ENCODE measurements around the gene FGGY.
A peak's percentile ranks its signal among the peaks of the same experiment; 100 is the strongest.

Gene FGGY

GRCh38 chr1:59391212-59392179 lies 94.6 kb downstream of the FGGY start:
- peak in 2 of 3 donors; percentile 20 to 30 for DNase-seq

DNA sequence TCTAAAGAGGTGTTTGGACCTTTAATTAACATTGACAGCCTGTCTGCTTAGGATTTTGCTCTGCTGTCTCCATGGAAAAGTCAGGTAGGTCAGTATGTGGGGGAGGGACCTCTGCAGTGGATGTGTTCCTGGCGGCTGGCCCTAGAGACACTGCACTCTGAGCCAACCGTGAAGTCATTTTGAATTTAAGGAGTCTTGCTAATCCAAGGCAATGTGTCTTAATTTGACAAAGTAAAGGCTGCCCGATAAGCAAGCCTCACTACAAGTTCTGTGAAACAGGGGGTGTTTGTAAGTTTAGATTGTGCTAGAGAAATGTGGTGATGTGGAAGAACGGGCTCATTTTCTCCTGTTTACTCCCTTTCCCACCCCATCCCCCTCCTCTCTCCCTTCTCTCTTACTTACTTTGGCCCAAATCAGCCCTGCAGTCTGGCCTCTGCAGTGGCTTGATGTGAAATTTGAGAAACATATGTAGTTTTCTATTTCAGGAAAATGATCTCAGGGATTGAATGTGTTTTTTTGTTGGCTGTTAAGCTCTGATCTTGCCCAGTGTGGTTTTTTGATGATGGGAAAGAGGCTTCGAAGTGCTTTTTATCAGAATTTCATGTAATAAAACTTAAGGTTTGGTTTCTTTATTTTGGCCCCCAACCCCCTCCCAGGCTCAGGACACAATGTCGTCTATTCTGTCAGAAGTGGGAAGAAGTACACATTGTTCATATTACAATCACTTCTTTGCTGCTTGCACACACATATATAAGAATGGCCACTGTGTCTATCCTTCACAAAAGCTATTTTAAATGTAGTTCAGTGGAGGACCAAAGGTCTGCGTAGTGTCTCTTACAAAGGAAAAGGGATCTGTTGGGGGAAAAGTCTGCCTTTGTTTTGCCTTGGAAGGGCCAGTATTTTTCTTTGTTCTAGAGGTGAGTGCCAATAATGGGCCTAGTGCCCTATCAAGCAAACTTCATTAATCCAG lies 96.6 kb downstream of the FGGY start:
- no peak for DNase-seq

- DNase-seq = no peak
Observed at GRCh38 chr1:59394706-59395425, 98.0 kb downstream of the FGGY start.

- DNase-seq = no peak
Observed at GRCh38 chr1:59396387-59396786, 99.5 kb downstream of the FGGY start.

GRCh38 chr1:59397139-59397858 lies 100.4 kb downstream of the FGGY start:
- no peak for DNase-seq

GRCh38 chr1:59399642-59400041 lies 102.7 kb downstream of the FGGY start:
- no peak for DNase-seq

DNA sequence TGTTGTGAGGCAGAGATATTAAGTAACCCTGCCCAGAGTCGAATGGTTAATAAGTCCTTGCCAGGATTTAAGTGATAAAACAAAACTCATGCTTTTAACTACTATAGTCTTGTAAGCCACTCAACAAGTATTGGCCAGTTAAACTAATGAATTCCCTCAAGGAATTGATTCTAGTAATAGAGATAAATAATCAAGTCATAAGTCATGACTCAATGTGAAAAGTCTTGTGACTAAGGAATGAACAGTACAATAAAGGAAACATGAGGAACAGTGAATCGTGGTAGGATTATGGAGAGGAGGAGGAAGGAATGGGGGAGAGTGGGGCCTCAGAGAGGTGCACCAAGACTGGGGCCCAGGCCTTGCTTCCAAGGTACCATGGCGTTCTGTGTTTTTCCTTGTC lies 104.7 kb downstream of the FGGY start:
- DNase-seq = no peak

- peak; percentile 35 to 68 (median 63) for DNase-seq
Observed at GRCh38 chr1:59404796-59405195, 107.9 kb downstream of the FGGY start.

GRCh38 chr1:59406437-59407164 lies 109.7 kb downstream of the FGGY start:
- no peak for DNase-seq

DNA sequence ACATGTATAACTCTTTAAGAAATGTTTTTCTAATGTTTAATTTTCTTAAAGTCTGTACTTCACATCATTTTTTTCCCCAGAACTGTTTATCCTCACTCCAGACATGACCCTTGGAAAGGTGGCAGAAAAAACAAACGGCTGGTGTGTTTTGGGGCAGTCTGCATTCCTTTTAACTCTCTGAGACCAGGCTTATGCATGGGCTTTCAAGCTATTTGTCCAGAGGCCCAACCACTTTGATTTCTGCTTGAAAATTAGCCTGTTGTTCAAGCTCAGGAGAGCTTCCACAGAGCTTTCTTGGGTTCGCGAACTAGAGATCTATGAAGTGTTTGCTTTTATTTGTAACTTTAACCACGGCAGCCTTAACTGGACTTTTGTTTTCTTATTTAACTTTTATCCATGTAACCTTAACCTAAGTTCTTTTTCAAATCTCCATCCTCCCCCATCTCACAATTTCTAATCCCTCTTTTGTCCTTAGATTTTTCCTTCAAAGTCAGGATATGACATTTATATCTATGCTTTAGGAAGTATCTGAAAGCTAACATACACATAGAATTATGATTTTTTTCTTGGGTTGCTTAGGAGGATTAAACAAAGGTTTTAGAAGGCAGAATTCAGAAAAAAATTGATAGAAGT lies 111.8 kb downstream of the FGGY start:
- DNase-seq = no peak

DNA sequence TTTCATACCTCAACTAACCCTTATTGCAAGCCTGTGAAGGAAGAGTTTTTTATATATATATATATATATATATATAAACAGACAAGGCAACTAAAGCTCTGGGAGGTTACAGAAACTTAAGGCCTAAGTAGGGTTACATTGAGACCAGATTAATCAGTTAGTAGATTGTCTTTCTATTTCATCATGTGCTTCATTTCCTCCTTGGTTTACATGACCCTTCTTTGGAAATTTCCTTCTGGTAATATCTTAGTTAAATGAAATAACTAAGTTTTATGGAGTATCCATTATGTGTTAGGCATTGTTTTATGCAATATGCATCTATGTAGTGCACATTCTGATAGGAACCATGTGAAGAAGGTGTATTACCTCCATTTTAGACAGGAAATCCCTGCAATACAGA lies 112.7 kb downstream of the FGGY start:
- peak; percentile 5 to 70 (median 23) for DNase-seq

GRCh38 chr1:59409986-59410385 lies 113.1 kb downstream of the FGGY start:
- DNase-seq = no peak

- DNase-seq = no peak
Observed at GRCh38 chr1:59410457-59410856, 113.6 kb downstream of the FGGY start.

DNA sequence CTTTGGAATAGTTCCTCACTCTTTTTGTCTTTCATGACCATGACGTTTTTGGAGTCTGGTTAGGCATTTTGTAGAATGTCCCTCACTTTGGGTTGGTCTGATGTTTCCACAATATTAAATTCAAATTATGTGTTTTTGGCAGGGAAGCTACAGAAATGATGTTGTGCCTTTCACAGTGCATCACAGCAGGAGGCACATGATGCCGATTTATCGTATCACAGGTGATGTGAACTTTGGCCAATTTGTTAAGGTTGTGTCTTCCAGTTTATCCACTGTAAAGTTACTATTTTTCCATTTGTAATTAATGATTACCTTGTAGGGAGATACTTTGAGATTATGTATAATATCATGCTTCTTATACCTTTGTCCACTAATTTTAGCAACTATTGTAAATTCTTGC lies 114.3 kb downstream of the FGGY start:
- no peak for DNase-seq

DNA sequence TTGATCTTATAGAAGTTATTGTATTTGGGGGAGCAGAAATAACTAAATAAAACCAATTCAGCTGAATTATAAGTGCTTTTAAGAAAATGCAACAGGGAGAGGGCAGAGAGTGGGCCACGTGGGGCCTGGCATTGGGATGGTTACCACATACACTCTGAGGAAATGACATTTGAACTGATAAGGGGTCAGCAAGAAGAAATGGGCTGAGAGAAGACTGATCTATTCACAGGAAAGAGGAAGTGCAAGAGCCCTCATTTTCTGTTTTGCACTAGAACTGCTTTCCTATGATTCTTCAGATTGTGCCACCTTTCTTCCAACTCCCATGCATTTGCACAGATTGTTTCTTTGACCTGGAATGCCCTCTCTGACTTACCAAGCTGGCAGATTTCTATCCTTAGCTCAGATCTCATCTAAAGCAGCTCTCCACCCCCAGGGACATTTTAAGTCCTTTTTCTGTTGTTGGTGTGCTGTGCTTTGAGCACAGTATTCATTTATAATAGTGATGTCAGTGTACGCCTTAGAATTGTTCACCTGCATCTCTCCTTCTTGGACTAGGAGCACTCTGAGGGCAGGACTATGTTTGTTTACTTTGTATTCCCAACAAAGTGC lies 115.9 kb downstream of the FGGY start:
- peak; percentile 16 to 39 (median 26) for DNase-seq

DNA sequence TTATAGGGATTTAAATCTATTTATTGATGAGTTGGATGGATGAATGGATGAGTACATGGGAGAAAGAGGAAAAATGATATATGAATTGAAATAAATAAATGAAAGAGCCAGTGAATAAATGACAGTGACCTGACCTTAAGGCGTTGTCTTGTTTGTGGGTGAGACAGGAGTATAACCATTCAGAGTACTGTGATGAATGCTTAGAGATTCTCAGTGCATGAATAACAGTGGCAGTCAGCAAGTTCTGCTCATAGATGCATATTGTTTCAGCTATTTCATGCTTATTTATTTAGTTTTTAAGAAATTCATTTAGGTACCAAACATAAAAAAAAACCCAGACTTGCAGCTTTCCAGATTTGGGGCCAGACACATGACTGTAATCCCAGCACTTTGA lies 116.4 kb downstream of the FGGY start:
- DNase-seq = no peak

- DNase-seq = no peak
Observed at GRCh38 chr1:59414406-59415133, 117.7 kb downstream of the FGGY start.

GRCh38 chr1:59415286-59415850 lies 118.5 kb downstream of the FGGY start:
- DNase-seq = no peak

GRCh38 chr1:59415881-59416280 lies 119.0 kb downstream of the FGGY start:
- DNase-seq = no peak

Data from suppressor macrophage treated with lipopolysaccharide for 1 hour (primary cell).